Caco-2 (cell line): ENCODE data around the gene SNCA. TPM values are rescaled to one million over a fixed set of nuclear protein-coding genes. Genes with fewer than 3 reads are reported as not detected.

Source experiments
- BruUV-seq: library from RNA; stranded (reverse); fragments of 400-500 nt; replicated peaks from 2 replicates; lab custom pipeline; 2021; lab: Mats Ljungman, UMichigan
- CTCF ChIA-PET: fragments of 300-600 bp; sonication (Branson Sonifier 250); formaldehyde crosslinking; loops from one replicate; lab custom pipeline; 2022; ENCODE audit warnings: antibody characterized with exemption; lab: Charles Lee
- POLR2A ChIA-PET: fragments of 300-600 bp; sonication (Branson Sonifier 250); formaldehyde crosslinking; loops from one replicate; lab custom pipeline; 2022; ENCODE audit warnings: antibody characterized with exemption; lab: Charles Lee
- DNase-seq, 2 experiments: peaks; one replicate each; pipeline versions ENCODE4 v3.0.0 to v3.0.0-alpha.2; 2020 to 2022
- H3K27me3 ChIP-seq: replicated peaks from 2 replicates; pipeline ENCODE4 v1.6.0; 2011; ENCODE audit warnings: low read length; ENCODE audit not compliant: control insufficient read depth, insufficient read depth
- H3K36me3 ChIP-seq: 2 replicates; pipeline ENCODE4 v1.5.1; 2011; ENCODE audit warnings: low read length; ENCODE audit not compliant: control insufficient read depth, insufficient read depth
- H3K4me1 ChIP-seq: fragments of 250-450 bp; sonication (Bioruptor Pico); 2 replicates; pipeline ENCODE4 v1.5.1; 2020; ENCODE audit warnings: mild to moderate bottlenecking
- H3K4me3 ChIP-seq: 2 replicates; pipeline ENCODE4 v1.5.1; 2011; ENCODE audit warnings: low read depth, mild to moderate bottlenecking, control low read depth, low read length
- H3K9me3 ChIP-seq: fragments of 250-450 bp; sonication (Bioruptor Pico); 2 replicates; pipeline ENCODE4 v1.5.1; 2020; ENCODE audit warnings: mild to moderate bottlenecking, moderate library complexity
- H3K27ac Mint-ChIP-seq: one replicate; pipeline ENCODE4 v1.8.0; 2022; ENCODE audit warnings: mixed read lengths; ENCODE audit not compliant: unreplicated experiment
- H3K27me3 Mint-ChIP-seq: one replicate; pipeline ENCODE4 v1.8.0; 2022; ENCODE audit warnings: mixed read lengths; ENCODE audit not compliant: insufficient read depth, unreplicated experiment
- H3K36me3 Mint-ChIP-seq: one replicate; pipeline ENCODE4 v1.8.0; 2022; ENCODE audit warnings: mild to moderate bottlenecking, mixed read lengths; ENCODE audit not compliant: insufficient read depth, unreplicated experiment
- H3K4me1 Mint-ChIP-seq: one replicate; pipeline ENCODE4 v1.8.0; 2022; ENCODE audit warnings: low read depth, mixed read lengths; ENCODE audit not compliant: unreplicated experiment
- H3K4me3 Mint-ChIP-seq: one replicate; pipeline ENCODE4 v1.8.0; 2022; ENCODE audit warnings: mild to moderate bottlenecking, moderate library complexity, mixed read lengths; ENCODE audit not compliant: unreplicated experiment
- H3K9me3 Mint-ChIP-seq: one replicate; pipeline ENCODE4 v1.8.0; 2022; ENCODE audit warnings: mixed read lengths; ENCODE audit not compliant: unreplicated experiment
- CTCF ChIP-seq, 2 experiments: fragments of 200-600 bp in 1 of 2; IDR thresholded peaks; 1 replicate in 1 of 2; 2 replicates in 1 of 2; pipeline versions ENCODE4 v1.5.1 to v1.8.0; 2011 to 2022; ENCODE audit warnings: antibody characterized with exemption in 1 of 2, control low read depth in 1 of 2, inconsistent platforms in 1 of 2, low read depth in 1 of 2, low read length in 1 of 2, mild to moderate bottlenecking in 1 of 2, moderate library complexity in 1 of 2; ENCODE audit not compliant: insufficient read depth in 1 of 2, severe bottlenecking in 1 of 2, unreplicated experiment in 1 of 2
- intact Hi-C: fragments of 100-400 bp; cut with micrococcal nuclease; formaldehyde crosslinking; loops from one replicate; pipeline ENCODE4 v1.10.0; 2022; ENCODE audit not compliant: unreplicated experiment
- total RNA-seq: library from RNA; stranded (reverse); gene quantifications from 2 replicates; pipeline ENCODE4 v1.2.3, GENCODE V29; 2022

The SNCA gene
- total RNA-seq, 1 experiment from 2014 or later, result 8.4 TPM

DNA sequence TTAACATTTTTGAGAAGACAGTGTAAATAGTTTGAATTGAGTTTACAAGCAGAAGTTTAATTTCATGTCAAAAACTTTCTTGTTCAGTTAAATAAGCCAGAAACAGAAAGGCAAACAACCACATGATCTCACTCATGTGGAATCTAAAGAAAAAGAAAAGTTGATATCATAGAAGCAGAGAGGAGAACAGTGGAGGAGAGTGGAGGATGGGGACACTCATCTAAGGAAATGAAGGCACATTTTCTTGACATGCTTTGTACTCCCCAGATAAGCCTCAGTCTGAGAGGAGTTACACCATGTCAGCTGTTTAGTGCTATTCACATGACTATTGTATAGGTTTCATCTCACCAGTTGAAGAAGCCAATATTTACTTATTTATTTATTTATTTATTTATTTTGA, 13.5 kb downstream of the SNCA start:
- Histone ChIP-seq H3K4me3 (no peak overlapping the region), H3K4me1 (no peaks in the 10 kb centered on the region), H3K9me3 (no peaks in the 10 kb centered on the region), H3K36me3 (no peaks in the 10 kb centered on the region), H3K27me3 (no peaks in the 10 kb centered on the region)
- no peak for DNase-seq
- no peaks in the 10 kb centered on the region for H3K9me3 Mint-ChIP-seq
- TF ChIP-seq CTCF (IDR thresholded peaks at IDR 0.05; ENCODE audit: insufficient read depth in 1 of 2, low read depth in 1 of 2, low read length in 1 of 2, severe bottlenecking in 1 of 2, unreplicated experiment in 1 of 2), result no peak
- POLR2A ChIA-PET, result no interaction called here
- no peaks in the 10 kb centered on the region for H3K36me3 Mint-ChIP-seq
- H3K27me3 Mint-ChIP-seq, result no peaks in the 10 kb centered on the region
- H3K4me3 Mint-ChIP-seq, result no peak overlapping the region
- BruUV-seq, result no TSS peak
- CTCF ChIA-PET, result no interaction called here
- H3K27ac Mint-ChIP-seq, result no peak overlapping the region
- intact Hi-C loops, result no loop called here
- peaks cover 6% of the 10 kb centered on the region for H3K4me1 Mint-ChIP-seq

DNA sequence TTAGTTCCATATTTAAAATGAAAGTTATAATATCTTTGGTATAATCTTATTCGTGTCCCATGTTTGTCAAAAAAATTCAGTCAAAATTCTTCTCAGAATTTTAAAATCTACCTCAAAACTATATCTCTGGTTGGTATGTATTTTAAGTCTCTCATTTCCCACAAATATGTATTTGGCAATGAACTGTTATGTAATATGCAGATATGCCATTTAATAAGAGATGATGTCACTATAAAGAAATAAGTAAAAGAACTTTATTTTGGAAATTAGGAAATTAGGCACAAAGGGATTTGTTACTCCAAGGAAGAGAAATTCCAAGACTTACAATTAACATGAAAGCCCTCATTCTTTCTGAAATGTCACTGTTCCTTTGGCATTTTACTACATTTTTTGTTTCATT, 15.3 kb downstream of the SNCA start:
- intact Hi-C loops, result no loop called here
- Histone ChIP-seq H3K4me3 (no peak overlapping the region), H3K4me1 (no peaks in the 10 kb centered on the region), H3K36me3 (no peaks in the 10 kb centered on the region), H3K9me3 (no peaks in the 10 kb centered on the region), H3K27me3 (no peaks in the 10 kb centered on the region)
- Mint-ChIP-seq H3K27ac (no peak overlapping the region), H3K4me3 (no peak overlapping the region), H3K9me3 (no peaks in the 10 kb centered on the region), H3K4me1 (peaks cover 6% of the 10 kb centered on the region), H3K36me3 (no peaks in the 10 kb centered on the region), H3K27me3 (no peaks in the 10 kb centered on the region)
- no peak for DNase-seq
- ChIA-PET POLR2A (no interaction called here), CTCF (no interaction called here)
- no peak for TF ChIP-seq CTCF (IDR thresholded peaks at IDR 0.05; ENCODE audit: insufficient read depth in 1 of 2, low read depth in 1 of 2, low read length in 1 of 2, severe bottlenecking in 1 of 2, unreplicated experiment in 1 of 2)
- no TSS peak for BruUV-seq

DNA sequence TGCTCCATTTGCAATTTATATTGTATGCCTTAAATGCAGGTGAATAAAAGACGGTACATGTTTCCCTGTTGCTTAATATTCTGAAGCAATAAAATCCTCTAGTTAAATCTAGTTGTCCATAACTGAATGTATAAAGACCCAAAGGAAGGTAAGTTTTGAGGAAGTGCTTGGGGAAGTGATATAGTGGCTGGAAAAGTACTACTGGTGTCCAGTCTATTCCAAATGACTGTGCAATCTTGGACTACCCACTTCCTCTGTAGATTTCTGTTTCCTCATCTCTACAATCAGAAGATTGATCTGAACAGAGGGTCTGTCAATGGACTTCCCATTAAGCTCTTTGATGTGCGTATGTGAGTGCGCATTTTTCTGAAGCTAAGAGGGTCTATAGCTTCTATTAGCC, 17.0 kb downstream of the SNCA start:
- H3K4me1 ChIP-seq, result no peaks in the 10 kb centered on the region
- Mint-ChIP-seq H3K36me3 (no peaks in the 10 kb centered on the region), H3K4me1 (peaks cover 6% of the 10 kb centered on the region), H3K27me3 (no peaks in the 10 kb centered on the region), H3K4me3 (no peak overlapping the region), H3K27ac (no peak overlapping the region), H3K9me3 (no peaks in the 10 kb centered on the region)
- BruUV-seq, result no TSS peak
- no peaks in the 10 kb centered on the region for H3K9me3 ChIP-seq
- DNase-seq, result no peak
- H3K4me3 ChIP-seq, result no peak overlapping the region
- TF ChIP-seq CTCF (IDR thresholded peaks at IDR 0.05; ENCODE audit: insufficient read depth in 1 of 2, low read depth in 1 of 2, low read length in 1 of 2, severe bottlenecking in 1 of 2, unreplicated experiment in 1 of 2), result no peak
- CTCF ChIA-PET, result no interaction called here
- no peaks in the 10 kb centered on the region for H3K27me3 ChIP-seq
- H3K36me3 ChIP-seq, result no peaks in the 10 kb centered on the region
- POLR2A ChIA-PET, result no interaction called here
- intact Hi-C loops, result no loop called here
